HG03378 (cell line): Measurements from ENCODE around the gene DEDD2.
A peak's percentile ranks its signal among the peaks of the same experiment; 100 is the strongest.

Source experiments
- ATAC-seq: cut with Tn5 transposase; IDR thresholded peaks from one replicate; pipeline ENCODE4 v1.9.1; 2021; ENCODE audit warnings: mild to moderate bottlenecking, moderate library complexity; ENCODE audit not compliant: unreplicated experiment

The DEDD2 gene

GRCh38 chr19:42229301-42229854 is 11.9 kb upstream of the DEDD2 start:
- ATAC-seq, result no peak

DNA sequence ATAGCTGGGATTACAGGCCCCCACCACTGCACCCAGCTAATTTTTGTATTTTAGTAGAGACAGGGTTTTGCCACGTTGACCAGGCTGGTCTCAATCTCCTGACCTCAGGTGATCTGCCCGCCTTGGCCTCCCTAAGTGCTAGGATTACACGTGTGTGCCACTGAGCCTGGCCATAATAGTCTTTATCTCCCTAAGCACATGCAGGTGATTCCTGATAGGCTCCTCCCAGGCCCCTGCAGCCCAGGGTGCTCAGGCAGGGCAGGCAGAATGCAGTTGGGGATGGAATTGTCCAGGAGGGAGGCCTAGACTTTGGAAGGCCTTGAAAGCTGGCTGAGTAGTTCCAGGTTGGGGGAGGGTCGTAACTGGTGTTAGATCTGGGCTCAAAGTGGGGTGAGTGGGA is 11.2 kb upstream of the DEDD2 start:
- ATAC-seq, result no peak

- ATAC-seq, result no peak
Measured at GRCh38 chr19:42226886-42227285, 9.4 kb upstream of the DEDD2 start.

- ATAC-seq, result no peak
Measured at GRCh38 chr19:42225718-42226292, 8.3 kb upstream of the DEDD2 start.

DNA sequence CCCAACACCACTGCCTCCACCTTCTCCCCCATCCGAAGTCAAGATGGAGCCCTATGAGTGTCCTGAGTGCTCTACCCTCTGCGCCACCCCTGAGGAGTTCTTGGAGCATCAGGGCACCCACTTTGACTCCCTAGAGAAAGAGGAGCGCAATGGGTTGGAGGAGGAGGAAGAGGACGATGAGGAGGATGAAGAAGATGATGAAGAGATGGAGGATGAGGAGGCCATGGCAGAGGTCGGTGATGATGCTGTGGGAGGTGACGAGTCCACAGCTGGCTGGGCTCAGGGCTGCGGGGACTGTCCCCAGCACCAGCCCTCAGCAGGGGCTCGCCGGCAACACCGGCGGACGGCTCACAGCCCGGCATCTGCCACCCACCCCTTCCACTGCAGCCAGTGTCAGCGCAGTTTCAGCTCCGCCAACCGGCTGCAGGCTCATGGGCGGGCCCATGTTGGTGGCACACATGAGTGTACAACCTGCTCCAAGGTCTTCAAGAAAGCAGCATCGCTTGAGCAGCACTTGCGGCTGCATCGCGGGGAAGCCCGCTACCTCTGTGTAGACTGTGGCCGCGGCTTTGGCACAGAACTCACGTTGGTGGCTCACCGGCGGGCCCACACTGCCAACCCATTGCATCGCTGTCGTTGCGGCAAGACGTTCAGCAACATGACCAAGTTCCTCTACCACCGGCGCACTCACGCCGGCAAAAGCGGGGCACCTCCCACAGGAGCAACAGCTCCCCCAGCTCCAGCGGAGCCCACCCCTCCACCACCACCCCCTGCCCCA is 7.7 kb upstream of the DEDD2 start:
- no peak for ATAC-seq

- no peak for ATAC-seq
Measured at GRCh38 chr19:42220751-42221097, 3.2 kb upstream of the DEDD2 start.

- ATAC-seq, result peak; percentile 56
Measured at GRCh38 chr19:42219812-42220750, 2.6 kb upstream of the DEDD2 start, which contains the start of gene ZNF526. ZNF526 (plus strand) TSS chr19:42220312; CDS start chr19:42224404, 4,092 bp downstream.

GRCh38 chr19:42216653-42217519 is 591 bp downstream of the DEDD2 start:
- no peak for ATAC-seq

- no peak for ATAC-seq
Measured at GRCh38 chr19:42214810-42215485, 2.5 kb downstream of the DEDD2 start.

- ATAC-seq, result no peak
Measured at GRCh38 chr19:42212886-42213285, 4.6 kb downstream of the DEDD2 start.

DNA sequence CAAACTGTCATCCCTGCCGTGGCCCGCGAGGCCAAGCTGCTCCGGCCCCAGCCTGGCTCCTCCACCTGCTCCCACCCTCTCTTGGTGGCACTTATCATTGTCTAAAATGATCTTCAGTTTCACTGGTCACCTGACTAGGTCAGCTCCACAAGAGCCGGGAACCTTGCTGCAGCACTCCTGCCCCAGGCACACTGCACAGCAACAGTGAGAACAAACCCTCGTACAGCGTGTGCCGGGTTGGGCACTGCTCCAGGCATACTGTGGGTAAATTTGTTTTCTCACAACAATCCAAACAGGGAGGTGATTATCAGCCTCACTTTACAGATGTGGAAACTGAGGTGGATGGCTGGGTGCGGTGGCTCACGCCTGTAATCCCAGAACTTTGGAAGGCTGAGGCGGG is 8.9 kb downstream of the DEDD2 start:
- ATAC-seq, result no peak

GRCh38 chr19:42207767-42208271 is 9.7 kb downstream of the DEDD2 start:
- ATAC-seq, result no peak

DNA sequence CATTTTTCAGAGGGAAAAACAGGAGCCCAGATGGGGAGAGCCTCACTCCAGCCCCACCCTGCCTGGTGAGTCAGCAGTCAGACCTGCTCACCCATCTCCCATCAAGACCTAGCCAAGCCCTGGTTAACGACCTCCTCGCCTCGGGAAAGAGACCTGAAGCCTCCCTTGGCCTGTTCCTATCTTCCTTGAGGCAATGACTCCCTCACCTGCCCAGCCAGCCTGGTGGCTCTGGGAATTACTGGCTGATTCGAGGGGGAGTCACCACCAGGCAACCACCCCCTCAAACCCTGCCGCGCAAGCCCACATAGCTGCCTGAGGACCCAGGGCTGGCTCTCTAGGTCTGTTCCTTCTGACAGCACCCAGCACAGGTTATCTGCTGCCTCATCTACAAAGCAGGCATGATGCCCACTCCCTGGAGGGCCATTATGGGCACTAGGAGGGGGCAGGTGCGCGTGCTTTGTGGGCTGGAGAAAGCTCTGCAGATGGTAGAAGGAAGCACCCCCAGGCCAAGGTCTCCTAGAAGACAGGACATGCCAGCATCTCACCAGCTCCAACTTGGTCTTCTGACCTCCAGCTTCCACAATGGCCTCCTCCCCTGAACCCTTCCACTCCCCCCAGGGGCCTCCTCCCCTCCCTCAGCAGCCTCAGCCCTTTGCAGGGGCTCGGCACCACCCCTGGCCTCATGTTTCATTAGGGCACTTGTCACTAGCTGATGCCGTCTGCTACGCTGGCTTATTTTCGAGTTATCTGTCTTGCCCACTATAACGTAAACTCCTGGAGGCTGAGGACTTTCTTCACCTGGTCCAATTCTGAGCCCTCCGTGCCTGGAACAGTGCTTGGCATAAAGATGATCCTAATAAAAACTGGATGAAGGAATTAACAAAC is 10.4 kb downstream of the DEDD2 start:
- ATAC-seq, result no peak

GRCh38 chr19:42204664-42205063 is 12.8 kb downstream of the DEDD2 start:
- ATAC-seq, result no peak

DNA sequence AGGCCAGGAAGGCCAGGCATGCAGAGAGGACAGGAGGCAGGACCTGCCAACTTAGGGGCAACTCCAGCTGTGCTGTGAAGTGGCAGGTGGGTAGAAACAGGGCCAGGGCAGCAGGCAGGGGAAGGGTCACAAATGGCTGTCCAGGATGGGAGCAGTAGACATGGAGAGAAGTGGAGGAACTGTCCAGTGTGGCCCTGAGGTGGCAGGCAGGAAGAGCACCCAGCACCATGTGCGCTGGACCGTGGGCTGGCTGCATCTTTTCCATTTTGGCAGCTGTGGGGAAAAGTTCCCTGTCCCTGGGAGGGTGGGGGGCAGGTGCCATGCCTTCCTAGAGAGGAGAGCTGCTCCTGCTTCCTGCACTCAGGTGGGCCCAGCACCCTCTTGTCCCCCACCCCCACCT is 13.8 kb downstream of the DEDD2 start:
- no peak for ATAC-seq

DNA sequence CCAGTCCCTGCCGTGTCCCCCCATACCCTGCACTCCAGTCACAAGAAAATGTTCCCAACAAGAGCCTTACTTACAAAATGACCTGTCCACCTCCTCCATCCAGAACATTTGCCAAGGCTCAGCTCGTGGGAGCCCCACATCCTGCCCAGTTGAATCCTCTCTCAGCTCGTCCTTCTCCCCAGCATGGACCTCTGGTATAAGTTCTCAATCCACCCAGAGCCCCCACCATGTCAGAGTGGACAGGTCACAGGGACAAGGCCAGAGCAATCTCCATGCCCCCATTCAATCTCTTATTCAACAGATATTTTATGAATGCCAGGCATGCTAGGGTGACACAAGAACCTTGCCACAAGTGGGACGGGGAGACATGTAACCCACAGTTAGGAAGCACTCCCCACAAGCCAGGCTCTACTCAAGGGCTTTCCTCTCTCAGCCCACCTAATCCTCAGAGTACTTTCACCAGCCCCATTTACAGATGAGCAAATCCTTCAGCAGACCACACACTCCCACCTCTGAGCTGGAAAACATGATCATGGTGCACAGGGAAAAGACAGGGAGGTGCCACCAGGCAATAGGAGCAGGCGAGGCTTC is 15.1 kb downstream of the DEDD2 start:
- no peak for ATAC-seq

GRCh38 chr19:42201489-42202289 is 15.8 kb downstream of the DEDD2 start:
- ATAC-seq, result peak; percentile 45
